Measurements from ENCODE around the gene SPTAN1.
"Not testable (repeated sequence)": the region's sequence is repeated elsewhere in the genome, so short reads cannot be mapped to it uniquely, and the experiment has no call there.

SPTAN1 gene

GRCh38 chr9:128552153-128552743 is at the start of gene SPTAN1:
Gene SPTAN1 (plus strand): TSS chr9:128552587. CDS start chr9:128566741, 14,154 bp downstream.
- peak; percentile 93 to 96 for DNase-seq (ENCODE audit: low read depth in 2 of 2)

GRCh38 chr9:128503415-128503825 is 49.0 kb upstream of the SPTAN1 start:
- DNase-seq (ENCODE audit: low read depth in 2 of 2) = not testable (repeated sequence)

- DNase-seq (ENCODE audit: low read depth in 2 of 2) = no peak
Measured at GRCh38 chr9:128503870-128504269, 48.5 kb upstream of the SPTAN1 start.

- DNase-seq (ENCODE audit: low read depth in 2 of 2) = peak; percentile 97 to 98
Measured at GRCh38 chr9:128504485-128505413, 47.6 kb upstream of the SPTAN1 start, which contains the start of gene GLE1. Gene GLE1 (plus strand): TSS chr9:128504719. CDS start chr9:128504806, 87 bp downstream.

GRCh38 chr9:128505414-128505765 is 47.0 kb upstream of the SPTAN1 start:
- DNase-seq (ENCODE audit: low read depth in 2 of 2) = no peak

- not testable (repeated sequence) for DNase-seq (ENCODE audit: low read depth in 2 of 2)
Measured at GRCh38 chr9:128505906-128506305, 46.5 kb upstream of the SPTAN1 start.

- DNase-seq (ENCODE audit: low read depth in 2 of 2) = no peak
Measured at GRCh38 chr9:128512820-128513219, 39.6 kb upstream of the SPTAN1 start.

- DNase-seq (ENCODE audit: low read depth in 2 of 2) = no peak
Measured at GRCh38 chr9:128521956-128522355, 30.4 kb upstream of the SPTAN1 start.

- DNase-seq (ENCODE audit: low read depth in 2 of 2) = no peak
Measured at GRCh38 chr9:128523199-128523925, 29.0 kb upstream of the SPTAN1 start.

- DNase-seq (ENCODE audit: low read depth in 2 of 2) = no peak
Measured at GRCh38 chr9:128526720-128527119, 25.7 kb upstream of the SPTAN1 start.

GRCh38 chr9:128528445-128529160 is 23.8 kb upstream of the SPTAN1 start:
- no peak for DNase-seq (ENCODE audit: low read depth in 2 of 2)

GRCh38 chr9:128529191-128529590 is 23.2 kb upstream of the SPTAN1 start:
- DNase-seq (ENCODE audit: low read depth in 2 of 2) = no peak

GRCh38 chr9:128532581-128532980 is 19.8 kb upstream of the SPTAN1 start:
- DNase-seq (ENCODE audit: low read depth in 2 of 2) = no peak

GRCh38 chr9:128540634-128541360 is 11.6 kb upstream of the SPTAN1 start:
- no peak for DNase-seq (ENCODE audit: low read depth in 2 of 2)

GRCh38 chr9:128546504-128546903 is 5.9 kb upstream of the SPTAN1 start:
- no peak for DNase-seq (ENCODE audit: low read depth in 2 of 2)

GRCh38 chr9:128548876-128549275 is 3.5 kb upstream of the SPTAN1 start:
- no peak for DNase-seq (ENCODE audit: low read depth in 2 of 2)

- peak in 1 of 2 donors; percentile 44 for DNase-seq (ENCODE audit: low read depth in 2 of 2)
Measured at GRCh38 chr9:128550226-128550625, 2.2 kb upstream of the SPTAN1 start.

GRCh38 chr9:128550770-128551656 is 1.4 kb upstream of the SPTAN1 start:
- DNase-seq (ENCODE audit: low read depth in 2 of 2) = no peak

GRCh38 chr9:128551657-128552152 is 682 bp upstream of the SPTAN1 start:
- no peak for DNase-seq (ENCODE audit: low read depth in 2 of 2)
